ENCODE measurements around the gene BCL3.

BCL3 gene

DNA sequence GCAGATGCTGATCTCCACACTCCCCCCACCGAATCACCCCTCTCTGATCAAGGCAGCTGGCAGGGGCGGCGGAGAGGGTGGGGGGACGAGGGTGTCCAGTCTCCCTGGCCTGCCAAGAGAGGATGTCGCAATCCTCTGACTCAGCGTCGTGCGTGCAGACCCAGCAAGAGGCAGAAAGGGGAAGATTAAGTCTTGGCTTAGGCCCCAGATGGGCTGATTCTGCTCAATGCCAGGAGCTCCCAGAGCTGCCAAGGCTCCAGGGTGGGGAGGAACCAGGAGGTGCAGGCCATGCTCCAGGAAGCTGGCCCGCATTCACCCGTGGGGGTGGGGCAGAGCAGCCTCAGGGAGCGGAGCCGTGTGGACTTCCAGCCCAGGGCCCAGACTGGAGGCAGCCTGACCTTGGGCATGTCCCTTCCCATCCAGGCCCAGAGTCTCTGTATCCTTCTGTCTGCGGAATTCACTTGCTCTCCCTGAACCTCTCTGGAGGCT is 6.6 kb upstream of the BCL3 start:
- peak; percentile 86 for DNase-seq (ENCODE audit: low spot score)

GRCh38 chr19:44742330-44743061 is 6.0 kb upstream of the BCL3 start:
- DNase-seq (ENCODE audit: low spot score) = no peak

DNA sequence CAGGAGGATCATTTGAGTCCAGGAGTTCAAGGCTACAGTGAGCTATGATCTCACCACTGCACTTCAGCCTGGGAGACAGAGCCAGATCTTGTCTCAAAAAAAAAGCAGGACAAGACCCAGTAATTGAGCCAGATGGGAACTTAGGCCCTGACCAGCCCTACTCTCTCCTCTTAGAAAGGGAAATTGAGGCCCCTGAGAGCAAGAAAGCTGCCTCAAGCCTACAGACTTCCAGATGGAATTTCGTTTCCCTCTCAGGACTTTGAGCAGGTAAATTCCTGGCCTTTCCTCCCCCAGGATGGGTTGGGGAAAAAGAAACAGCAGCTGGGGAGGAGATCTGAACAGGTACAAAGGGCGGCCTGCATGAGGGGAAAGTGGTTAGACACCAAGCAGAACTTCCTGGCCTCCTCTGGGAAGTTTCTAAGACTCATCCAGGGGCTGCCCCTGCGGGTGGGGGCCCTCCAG is 3.6 kb upstream of the BCL3 start:
- DNase-seq (ENCODE audit: low spot score) = no peak

GRCh38 chr19:44745341-44745831 is 3.1 kb upstream of the BCL3 start:
- no peak for DNase-seq (ENCODE audit: low spot score)

DNA sequence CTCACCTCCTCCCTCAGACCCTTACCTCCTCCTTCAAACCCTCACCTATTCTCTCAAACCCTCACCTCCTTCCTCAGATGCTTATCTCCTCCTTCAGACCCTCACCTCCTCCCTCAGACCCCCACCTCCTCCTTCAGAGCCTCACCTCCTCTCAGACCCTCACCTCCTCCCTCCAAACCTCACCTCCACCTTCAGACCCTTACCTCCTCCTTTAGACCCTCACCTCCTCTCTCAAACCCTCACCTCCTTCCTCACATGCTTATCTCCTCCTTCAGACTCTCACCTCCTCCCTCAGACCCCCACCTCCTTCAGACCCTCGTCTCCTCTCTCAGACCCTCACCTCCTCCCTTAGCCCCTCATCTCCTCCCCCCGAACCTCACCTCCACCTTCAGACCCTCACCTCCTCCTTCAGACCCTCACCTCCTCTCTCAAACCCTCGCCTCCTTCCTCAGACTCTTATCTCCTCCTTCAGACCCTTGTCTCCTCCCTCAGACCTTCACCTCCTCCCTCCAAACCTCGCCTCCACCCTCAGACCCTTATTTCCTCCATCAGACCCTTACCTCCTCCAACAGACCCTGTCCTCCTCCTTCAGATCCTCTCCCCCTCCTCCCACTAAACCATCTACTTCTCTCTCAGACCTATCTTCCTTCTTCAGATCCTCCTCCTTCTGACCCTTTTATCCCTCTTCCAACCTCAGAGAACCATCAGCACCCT is 2.5 kb upstream of the BCL3 start:
- DNase-seq (ENCODE audit: low spot score) = no peak

DNA sequence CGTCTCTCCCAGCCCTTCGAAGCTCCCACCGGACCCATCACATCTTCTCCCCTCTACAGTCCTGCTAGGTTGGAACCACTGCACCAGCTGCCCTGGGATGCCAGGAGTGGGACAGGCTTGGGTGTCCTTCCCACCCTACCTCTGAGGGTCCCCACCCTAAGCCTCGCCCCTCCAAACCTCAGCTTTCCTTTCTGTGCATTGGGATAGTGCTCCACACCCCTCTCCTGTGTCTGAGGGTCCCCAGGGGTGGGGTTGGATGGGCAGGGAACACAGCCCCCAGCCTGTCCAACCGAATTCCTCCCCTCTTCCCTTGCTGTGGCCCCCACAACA is 1.9 kb upstream of the BCL3 start:
- DNase-seq (ENCODE audit: low spot score) = no peak

- DNase-seq (ENCODE audit: low spot score) = peak; percentile 67
Measured at GRCh38 chr19:44746946-44747738, 1.4 kb upstream of the BCL3 start.

DNA sequence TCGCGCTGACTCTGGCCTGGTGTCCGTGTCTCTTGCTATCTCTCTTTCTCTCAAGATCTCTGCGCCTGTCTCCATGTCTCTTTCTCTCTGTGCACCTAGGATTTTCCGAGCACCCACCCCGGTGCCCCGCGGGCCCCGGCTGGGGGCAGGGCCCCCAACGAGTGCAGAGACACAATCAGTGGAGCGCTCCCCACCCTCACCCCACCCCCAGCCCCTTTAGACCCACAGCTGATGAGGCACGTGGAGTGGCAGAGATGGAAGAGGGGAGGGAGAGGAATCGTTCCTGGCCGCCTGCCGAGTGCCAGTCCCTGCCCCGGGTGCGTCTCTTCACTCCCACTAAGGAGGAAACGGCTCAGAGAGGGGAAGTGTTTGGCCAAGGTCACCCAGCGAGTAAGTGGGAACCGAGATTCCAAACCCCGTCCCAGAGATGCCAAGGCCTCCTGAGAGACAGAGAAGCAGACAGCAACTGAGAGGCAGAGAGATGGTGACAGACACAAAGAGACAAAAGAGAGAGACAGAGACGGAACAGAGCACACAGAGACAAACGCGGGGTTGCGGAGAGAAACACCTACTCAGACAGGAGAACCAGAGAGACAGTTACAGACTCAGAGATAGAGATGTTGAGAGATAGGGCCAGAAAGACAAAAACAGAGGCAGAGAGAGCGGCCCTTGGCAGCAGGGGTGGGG is 626 bp upstream of the BCL3 start:
- no peak for DNase-seq (ENCODE audit: low spot score)

DNA sequence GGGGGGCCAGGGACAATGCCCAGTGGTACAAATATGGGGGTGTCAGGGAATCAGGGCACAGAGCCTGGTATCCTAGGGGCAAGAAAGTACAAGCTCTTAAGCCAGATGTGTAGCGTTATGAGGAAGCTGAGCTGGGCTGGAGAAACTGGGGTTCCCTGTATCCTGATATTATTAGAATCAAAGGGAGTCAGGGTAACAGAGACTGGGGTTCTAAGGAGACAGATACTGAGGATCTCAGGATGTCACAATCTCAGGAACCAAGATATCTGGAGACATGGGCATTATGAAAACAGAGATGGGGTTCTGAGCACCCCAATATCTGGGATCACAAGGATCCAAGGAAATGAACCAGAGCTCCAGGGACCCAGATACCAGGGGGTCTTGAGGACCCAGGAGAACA is 784 bp downstream of the BCL3 start:
- no peak for DNase-seq (ENCODE audit: low spot score)

GRCh38 chr19:44749994-44750393 is 1.5 kb downstream of the BCL3 start:
- no peak for DNase-seq (ENCODE audit: low spot score)

DNA sequence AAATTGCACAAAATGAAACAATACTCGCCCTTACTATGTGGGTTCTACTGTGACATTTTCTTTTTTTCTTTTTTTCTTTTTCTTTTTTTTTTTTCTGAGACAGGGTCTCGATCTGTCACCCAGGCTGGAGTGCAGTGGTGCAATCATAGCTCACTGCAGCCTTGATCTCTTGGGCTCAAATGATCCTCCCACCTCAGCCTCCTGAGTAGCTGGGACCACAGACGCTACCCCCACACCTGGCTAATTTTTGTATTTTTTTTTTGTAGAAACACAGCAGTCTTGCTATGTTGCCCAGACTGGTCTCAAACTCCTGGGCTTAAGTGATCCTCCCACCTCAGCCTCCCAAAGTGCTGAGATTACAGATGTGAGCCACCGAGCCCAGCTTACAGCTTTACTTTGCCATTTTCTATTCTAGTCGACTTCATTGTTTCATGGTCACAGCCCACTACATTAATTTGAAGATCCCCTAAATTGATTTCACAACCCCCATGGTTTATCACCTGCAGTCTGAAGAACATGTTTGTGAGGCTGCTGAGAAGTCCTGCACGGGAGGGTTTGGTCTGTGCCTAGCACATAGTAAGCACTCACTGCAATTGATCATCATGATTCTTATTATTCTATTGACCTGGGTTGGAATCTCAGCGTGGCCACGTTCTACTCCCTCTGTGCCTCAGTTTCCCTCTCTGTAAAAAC is 3.8 kb downstream of the BCL3 start:
- DNase-seq (ENCODE audit: low spot score) = no peak

DNA sequence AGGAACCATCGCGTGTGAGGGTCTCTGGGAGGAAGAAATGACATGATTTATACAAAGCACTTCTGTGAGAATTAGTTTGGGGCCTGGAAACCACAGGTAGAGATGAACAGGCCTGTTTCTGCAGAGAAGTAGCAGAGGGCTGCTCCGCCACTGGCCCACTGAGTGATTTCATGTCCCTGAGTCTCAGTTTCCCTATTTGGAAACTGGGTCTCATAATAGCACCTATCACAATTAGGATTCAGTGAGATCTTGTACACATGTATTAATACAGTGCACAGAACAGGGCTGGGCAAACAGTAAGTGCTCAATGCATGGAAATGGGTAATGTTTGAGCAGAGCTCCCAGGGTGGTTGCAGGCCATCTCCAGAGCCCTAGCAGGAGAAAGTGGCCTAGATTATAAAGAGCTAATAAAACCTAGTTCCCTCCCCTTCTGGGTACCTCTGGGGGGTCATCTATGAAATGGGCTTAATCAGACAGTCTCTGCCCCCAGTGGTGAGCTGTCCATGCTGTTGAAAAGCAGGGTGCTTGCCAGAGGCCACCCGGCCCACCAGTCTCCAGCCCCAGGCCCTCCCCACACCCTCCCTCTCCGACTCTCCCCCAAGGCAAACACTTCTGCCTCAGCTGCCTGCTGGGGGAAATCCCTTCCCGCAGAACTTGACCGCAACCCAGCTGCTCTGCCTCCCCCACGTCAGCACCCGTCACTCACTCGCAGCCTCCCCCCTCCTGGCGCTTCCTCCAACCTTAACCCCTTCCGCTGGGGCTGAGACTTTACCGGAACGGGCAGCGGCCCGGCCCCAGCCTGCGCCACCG is 4.5 kb downstream of the BCL3 start:
- peak; percentile 34 for DNase-seq (ENCODE audit: low spot score)

DNA sequence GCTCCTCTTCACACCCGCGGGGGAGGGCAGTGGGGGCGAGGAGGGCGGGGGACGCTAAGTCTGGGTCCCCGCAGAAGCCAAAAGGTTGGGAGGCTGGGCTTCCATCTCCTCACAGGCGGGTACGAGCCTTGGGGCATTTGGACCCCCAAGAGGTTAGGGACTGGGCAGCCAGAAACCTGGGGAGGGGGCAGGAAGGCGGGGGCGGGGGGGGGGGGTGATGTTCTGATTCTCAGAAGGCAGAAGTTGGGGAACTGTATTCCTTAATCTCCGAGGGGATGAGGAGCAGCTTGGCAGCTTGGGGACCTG is 5.1 kb downstream of the BCL3 start:
- DNase-seq (ENCODE audit: low spot score) = no peak

- DNase-seq (ENCODE audit: low spot score) = no peak
Measured at GRCh38 chr19:44753932-44754749, 5.6 kb downstream of the BCL3 start.

- DNase-seq (ENCODE audit: low spot score) = no peak
Measured at GRCh38 chr19:44754750-44755080, 6.2 kb downstream of the BCL3 start.

DNA sequence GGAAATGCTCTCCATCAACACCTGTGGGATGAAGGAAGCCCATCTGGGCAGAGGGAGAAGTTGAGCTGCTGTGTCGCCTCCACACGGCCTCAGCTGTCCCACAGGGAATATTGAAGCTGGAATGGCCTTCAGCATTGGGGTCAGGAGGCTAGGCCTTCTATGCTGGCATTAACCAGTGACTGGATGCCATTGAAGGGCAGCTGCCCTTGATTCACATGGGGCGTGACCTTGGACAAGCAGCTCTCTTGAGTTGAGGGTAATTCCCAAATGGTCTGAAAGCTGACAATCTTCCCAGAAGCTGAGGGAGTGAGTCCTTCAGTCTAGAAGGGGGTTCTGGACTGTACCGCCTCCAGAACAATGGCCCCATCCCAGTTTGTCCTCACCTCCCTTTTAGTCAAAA is 6.7 kb downstream of the BCL3 start:
- DNase-seq (ENCODE audit: low spot score) = no peak

DNA sequence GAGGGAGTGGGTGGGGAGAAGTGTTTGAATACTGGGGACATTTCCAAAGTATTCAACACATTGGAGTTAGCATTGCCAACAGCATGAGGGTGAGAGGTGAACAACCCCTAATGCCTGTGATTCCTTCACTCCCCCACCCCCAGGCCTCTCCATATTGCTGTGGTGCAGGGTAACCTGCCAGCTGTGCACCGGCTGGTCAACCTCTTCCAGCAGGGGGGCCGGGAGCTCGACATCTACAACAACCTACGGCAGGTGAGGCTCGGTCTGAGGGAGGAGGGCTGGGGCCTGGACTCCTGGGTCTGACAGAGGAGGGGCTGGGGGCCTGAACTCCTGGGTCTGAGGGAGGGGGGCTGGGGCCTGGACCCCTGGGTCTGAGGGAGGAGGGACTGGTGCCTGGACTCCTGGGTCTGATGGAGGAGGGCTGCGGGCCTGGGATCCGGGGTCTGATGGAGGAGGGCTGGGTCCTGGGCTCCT is 7.6 kb downstream of the BCL3 start:
- no peak for DNase-seq (ENCODE audit: low spot score)

GRCh38 chr19:44757057-44757734 is 8.7 kb downstream of the BCL3 start:
- no peak for DNase-seq (ENCODE audit: low spot score)
